Right cardiac atrium (tissue), 5 donors: ENCODE results near the gene HRAS. TPM values are rescaled to one million over a fixed set of nuclear protein-coding genes. Genes with fewer than 3 reads are reported as not detected.

Source experiments
- ATAC-seq, 2 donors: fragments of 200-7000 bp; cut with Tn5 transposase; one replicate each; pipeline versions ENCODE4 v1.8.0 to v1.9.1; 2020; ENCODE audit warnings: moderate library complexity in 2 of 2, mild to moderate bottlenecking in 1 of 2
- DNase-seq, 3 donors: peaks; one replicate each; pipeline ENCODE4 v3.0.0-alpha.2; 2020
- H3K27ac ChIP-seq: one replicate; pipeline ENCODE4 v1.5.1; 2013; ENCODE audit warnings: mild to moderate bottlenecking, low read length, control low read depth, moderate library complexity
- H3K27me3 ChIP-seq: one replicate; pipeline ENCODE4 v1.6.1; 2013; ENCODE audit not compliant: control insufficient read depth, insufficient read depth
- H3K4me1 ChIP-seq: one replicate; pipeline ENCODE4 v1.6.1; 2013; ENCODE audit warnings: low read length; ENCODE audit not compliant: control insufficient read depth, insufficient read depth
- H3K4me3 ChIP-seq: one replicate; pipeline ENCODE4 v1.5.1; 2013; ENCODE audit warnings: low read length, control low read depth
- H3K9me3 ChIP-seq: one replicate; pipeline ENCODE4 v1.6.1; 2013; ENCODE audit warnings: low read length; ENCODE audit not compliant: control insufficient read depth
- WGBS: extraction: QIAGEN DNeasy Blood & Tissue Kit; methylation state at CpG from one replicate; pipeline ENCODE4 v1.1.7; 2013; 5-methylcytosine and 5-hydroxymethylcytosine counted together
- intact Hi-C, 4 donors: fragments of 100-400 bp; cut with DNase I; formaldehyde crosslinking; loops; one replicate each; pipeline versions ENCODE4 v1.11.0 to v1.14.0; 2022 to 2023
- polyA plus RNA-seq: library from polyadenylated mRNA; stranded (reverse); fragments of 200-250 nt; gene quantifications from one replicate; pipeline ENCODE4 v1.2.3, GENCODE V29; 2013
- total RNA-seq, 4 donors: library from RNA; stranded (reverse); fragmentation: NEBNext Ultra II Directional; extraction: Animal tissue kit (Norgen Biotek cat#: 25700); gene quantifications; one replicate each; pipeline ENCODE4 v1.2.1, GENCODE V29; 2021
- donor health status: healthy with polysubstance abuse.
- donor health status: DM: no; HTN: yes; CAD: no.
- donor health status: DM: no; HTN: no; CAD: no.
- donor health status: DM: no; HTN: yes; CAD: no; lungs with severe emphysema.
- donor health status: DM: yes; HTN: yes; CAD: no.

HRAS gene
- total and polyA plus RNA-seq, 5 donors: 45.7 to 64.4 (median 51.4) TPM

DNA sequence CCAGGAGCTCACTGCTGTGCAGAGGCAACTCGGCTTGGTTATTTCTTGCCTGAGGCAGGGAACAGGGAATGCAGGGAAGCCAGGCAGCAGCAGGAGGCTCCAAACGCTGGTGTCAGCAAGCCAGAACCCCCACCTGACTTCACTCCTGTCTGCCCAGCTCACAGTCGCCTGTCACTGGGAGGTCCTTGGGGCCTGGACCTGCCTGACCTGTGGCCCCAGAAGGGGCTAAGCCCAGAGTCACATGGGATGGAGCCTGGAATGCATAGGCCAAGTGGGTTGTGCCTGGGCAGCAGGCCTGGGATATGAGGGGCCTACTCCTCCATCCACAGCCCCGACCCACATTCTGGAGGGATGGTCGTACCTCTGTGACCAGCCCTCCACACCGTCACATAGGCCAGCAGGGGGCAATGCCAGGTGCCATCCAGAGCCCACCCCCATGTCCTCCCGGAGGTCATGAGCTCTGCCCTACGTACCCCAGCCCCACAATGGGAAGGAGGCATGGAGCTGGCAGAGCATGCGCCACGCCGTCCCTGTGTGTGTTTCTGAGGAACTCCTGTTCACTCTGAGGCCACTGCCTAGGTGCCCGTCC lies 30.6 kb upstream of the HRAS start:
- Histone ChIP-seq H3K27me3 (no peaks in the 10 kb centered on the region), H3K4me1 (peaks cover 3% of the 10 kb centered on the region), H3K9me3 (no peaks in the 10 kb centered on the region), H3K4me3 (no peak overlapping the region), H3K27ac (no peak overlapping the region)
- DNase-seq: peak in 1 of 3 donors; percentile 54
- intact Hi-C loops: no loop called here
- ATAC-seq: no peak
- 83% methylated on average over 12 of the region's 12 CpGs for WGBS

DNA sequence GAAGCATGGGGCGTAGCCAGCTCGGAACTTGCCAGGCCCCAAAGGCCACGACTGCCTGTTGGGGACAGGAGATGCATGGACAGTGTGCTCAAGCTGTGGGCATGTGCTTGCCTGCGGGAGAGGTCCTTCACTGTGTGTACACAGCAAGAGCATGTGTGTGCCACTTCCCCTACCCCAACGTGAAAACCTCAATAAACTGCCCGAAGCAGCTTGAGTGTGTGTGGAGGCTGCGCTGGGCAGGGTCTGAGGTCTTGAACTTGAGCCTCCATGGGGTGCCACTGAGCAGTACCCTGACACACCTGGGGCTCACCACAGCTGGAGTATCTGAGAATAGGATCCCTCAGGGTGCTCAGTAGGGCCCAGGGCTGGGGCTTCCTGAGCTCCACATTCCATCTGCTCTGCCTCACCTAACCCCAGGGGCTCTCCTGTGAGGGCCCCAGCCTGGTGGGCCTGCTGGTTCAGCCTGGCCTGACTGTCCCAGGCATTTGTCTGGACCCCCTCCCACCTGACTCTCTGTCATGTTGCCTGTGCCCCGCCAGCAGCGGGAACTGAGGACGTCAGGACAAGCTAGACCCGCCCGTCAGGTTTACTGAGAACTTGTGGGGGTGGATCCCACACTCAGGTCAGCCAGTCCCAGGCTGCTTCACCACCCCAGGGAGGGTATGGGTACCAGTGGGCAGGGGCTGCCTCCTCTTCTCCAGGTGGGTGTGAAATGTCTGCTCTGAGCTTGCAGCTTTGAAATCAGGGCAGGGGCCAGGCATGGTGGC lies 28.6 kb upstream of the HRAS start:
- ATAC-seq (no peak), DNase-seq (peak in 1 of 3 donors; percentile 43)
- no peaks in the 10 kb centered on the region for H3K4me1 ChIP-seq
- H3K27me3 ChIP-seq: no peaks in the 10 kb centered on the region
- intact Hi-C loops: no loop called here
- no peak overlapping the region for H3K4me3 ChIP-seq
- 88% methylated on average over 12 of the region's 12 CpGs for WGBS
- no peak overlapping the region for H3K27ac ChIP-seq
- no peaks in the 10 kb centered on the region for H3K9me3 ChIP-seq

DNA sequence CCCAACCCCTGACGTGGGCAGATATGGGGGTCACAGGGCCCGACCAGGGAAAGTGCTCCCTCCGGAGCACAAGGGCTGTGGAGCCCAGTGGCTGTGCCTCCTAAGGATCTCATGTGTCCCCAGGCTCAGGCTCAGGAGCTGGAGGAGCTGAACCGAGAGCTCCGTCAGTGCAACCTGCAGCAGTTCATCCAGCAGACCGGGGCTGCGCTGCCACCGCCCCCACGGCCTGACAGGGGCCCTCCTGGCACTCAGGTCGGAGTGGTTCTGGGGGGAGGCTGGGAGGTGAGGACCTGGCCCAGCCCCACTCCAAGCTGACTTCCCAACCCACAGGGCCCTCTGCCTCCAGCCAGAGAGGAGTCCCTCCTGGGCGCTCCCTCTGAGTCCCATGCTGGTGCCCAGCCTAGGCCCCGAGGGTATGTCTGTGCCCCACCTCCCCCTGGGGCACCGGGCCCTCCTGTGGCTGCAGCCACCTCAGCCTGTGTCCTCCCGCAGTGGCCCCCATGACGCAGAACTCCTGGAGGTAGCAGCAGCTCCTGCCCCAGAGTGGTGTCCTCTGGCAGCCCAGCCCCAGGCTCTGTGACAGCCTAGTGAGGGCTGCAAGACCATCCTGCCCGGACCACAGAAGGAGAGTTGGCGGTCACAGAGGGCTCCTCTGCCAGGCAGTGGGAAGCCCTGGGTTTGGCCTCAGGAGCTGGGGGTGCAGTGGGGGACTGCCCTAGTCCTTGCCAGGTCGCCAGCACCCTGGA lies 27.9 kb upstream of the HRAS start:
- no peak overlapping the region for H3K4me3 ChIP-seq
- H3K4me1 ChIP-seq: no peaks in the 10 kb centered on the region
- H3K27me3 ChIP-seq: no peaks in the 10 kb centered on the region
- no peaks in the 10 kb centered on the region for H3K9me3 ChIP-seq
- intact Hi-C loops: no loop called here
- 90% methylated on average over 18 of the region's 18 CpGs for WGBS
- DNase-seq: peak in 1 of 3 donors; percentile 35
- H3K27ac ChIP-seq: no peak overlapping the region
- no peak for ATAC-seq

DNA sequence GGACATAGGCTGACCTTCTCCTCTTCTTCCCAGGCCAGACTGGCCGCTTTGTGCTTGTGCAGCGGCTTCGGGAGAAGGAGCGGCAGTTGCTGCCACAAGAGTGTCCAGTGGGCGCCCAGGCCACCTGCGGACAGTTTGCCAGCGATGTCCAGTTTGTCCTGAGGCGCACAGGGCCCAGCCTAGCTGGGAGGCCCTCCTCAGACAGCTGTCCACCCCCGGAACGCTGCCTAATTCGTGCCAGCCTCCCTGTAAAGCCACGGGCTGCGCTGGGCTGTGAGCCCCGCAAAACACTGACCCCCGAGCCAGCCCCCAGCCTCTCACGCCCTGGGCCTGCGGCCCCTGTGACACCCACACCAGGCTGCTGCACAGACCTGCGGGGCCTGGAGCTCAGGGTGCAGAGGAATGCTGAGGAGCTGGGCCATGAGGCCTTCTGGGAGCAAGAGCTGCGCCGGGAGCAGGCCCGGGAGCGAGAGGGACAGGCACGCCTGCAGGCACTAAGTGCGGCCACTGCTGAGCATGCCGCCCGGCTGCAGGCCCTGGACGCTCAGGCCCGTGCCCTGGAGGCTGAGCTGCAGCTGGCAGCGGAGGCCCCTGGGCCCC lies 26.8 kb upstream of the HRAS start:
- H3K27ac ChIP-seq: no peak overlapping the region
- no peaks in the 10 kb centered on the region for H3K4me1 ChIP-seq
- H3K27me3 ChIP-seq: no peaks in the 10 kb centered on the region
- ATAC-seq (no peak), DNase-seq (peak in 1 of 3 donors; percentile 14)
- intact Hi-C loops: no loop called here
- WGBS: 95% methylated on average over 29 of the region's 29 CpGs
- H3K4me3 ChIP-seq: no peak overlapping the region
- no peaks in the 10 kb centered on the region for H3K9me3 ChIP-seq

DNA sequence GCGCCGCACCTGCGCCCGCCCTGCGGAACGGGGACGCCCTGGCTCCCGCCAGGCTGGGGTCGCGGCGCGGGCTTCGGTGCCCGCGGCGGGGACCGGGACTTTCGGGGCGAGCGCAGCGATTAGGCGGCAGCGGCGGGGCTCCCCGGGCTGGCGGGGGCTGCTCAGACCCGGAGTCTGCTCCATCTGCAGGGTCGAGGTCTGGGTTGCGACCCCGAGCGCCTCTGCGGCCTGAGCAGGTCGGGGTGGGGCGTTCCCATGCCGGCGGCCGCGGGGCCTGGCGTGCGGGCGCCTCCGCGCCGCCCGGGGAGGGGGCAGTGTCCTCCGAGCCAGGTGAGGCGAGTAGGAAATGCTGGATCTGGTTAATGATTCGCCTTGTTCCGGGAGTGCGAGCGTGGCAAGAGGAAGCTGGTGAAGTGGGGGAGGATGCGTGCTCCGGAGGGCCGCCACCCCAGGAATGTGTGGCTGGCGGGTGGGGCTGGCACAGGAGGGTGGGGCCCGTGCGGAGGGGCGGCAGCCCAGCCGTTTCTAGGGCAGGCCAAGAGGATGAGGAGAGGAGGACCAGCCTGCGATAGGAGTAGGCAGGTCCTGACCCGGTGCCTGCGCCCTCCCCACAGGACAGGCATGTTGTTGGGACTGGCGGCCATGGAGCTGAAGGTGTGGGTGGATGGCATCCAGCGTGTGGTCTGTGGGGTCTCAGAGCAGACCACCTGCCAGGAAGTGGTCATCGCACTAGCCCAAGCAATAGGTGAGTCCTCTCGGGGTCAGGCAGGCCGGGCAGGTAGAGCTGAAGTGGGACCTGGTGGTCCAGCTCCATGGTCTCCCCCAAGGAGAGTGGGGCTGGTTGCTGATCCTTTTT lies 26.0 kb upstream of the HRAS start:
- ATAC-seq (peak in 1 of 2 donors; percentile 0), DNase-seq (peak in 2 of 3 donors; percentile 22 to 58)
- WGBS: 9% methylated on average over 67 of the region's 67 CpGs
- no peaks in the 10 kb centered on the region for H3K4me1 ChIP-seq
- H3K27ac ChIP-seq: no peak overlapping the region
- intact Hi-C loops: no loop called here
- H3K9me3 ChIP-seq: no peaks in the 10 kb centered on the region
- H3K4me3 ChIP-seq: peak overlapping the region; percentile 87
- H3K27me3 ChIP-seq: no peaks in the 10 kb centered on the region

DNA sequence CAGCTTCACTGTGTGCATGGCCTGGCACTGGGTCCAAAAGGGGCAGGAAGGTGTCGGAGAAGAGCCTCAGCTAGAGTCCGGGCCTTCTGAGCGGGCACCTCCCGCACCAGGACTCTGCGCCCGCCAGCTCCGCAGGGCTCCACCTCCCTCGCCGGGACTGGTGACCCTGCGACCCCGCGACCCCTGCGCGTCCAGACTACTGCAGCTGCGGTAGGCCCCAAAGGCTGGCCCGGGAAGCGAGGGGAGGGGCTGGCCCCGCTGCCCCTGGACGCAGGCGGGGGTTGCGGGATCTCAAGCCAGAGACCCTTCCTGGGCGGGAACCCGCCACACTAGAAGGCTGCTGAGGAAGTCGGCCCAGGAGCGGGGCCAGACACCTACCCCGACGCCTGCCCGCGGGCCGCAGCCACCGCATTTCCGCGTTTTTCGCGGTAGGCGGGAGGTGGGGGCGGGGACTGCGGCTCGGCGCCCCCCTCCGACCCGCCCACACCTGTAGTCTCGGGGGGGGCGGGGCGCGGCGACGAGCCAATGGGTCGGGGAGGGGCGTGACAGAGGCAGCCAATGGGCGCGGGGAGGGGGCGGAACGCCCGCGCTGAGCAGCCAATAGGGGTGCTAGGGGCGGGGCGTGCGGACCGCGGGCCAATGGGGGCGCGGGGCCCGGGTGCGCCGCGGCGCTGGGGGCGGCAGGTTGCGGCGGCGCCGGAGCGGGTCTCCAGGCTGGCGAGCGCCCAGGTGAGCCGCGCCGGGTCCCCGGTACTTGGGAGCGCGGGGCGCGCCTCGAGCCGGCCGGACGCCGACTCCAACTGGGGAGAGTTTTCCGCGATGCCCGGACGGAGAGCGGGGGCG lies 25.1 kb upstream of the HRAS start, which contains the start of the genes LMNTD2 and RASSF7:
Gene LMNTD2 (minus strand): TSS at position 434 of the 843 bp plus-strand sequence. CDS start 22 bp downstream, at position 412.
Gene RASSF7 (plus strand): TSS at position 666 of the 843 bp plus-strand sequence. CDS start 799 bp downstream, outside the sequence.
- no peaks in the 10 kb centered on the region for H3K27me3 ChIP-seq
- DNase-seq (peak; percentile 90 to 97 (median 96)), ATAC-seq (peak; percentile 92)
- 2% methylated on average over 95 of the region's 95 CpGs for WGBS
- H3K27ac ChIP-seq: no peak within 1 kb of the TSS
- intact Hi-C loops: no loop called here
- H3K4me1 ChIP-seq: no peaks in the 10 kb centered on the region
- peak within 1 kb of the TSS; percentile 87 for H3K4me3 ChIP-seq
- H3K9me3 ChIP-seq: no peaks in the 10 kb centered on the region

DNA sequence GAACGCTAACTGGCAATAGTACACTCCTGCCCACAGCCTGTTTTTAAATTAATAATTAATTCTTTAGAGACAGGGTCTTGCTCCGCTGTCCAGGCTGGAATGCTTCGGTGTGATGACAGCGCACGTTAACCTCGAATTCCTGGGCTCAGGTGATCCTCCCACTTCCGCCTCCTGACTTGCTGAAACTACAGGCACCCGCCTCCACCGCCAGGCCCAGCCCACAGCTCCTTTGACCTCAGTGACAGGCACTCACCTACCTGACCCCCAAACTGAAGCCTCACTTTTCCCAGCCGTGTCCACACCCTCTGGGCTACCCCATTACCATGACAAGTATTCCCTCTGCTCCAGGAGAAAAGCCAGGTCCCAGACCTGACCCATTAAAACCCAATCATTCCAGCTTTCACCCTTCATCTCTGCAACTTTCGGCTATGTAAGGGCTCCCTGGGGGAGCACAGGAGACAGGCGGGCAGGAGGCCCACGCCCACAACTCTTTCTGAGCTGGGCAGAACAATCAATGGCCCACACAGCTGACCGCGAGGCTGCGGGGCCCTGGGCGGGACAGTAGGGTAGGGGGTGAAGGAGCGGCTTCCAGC lies 24.4 kb upstream of the HRAS start:
- no peak overlapping the region for H3K27ac ChIP-seq
- ATAC-seq: no peak
- H3K4me3 ChIP-seq: no peak overlapping the region

DNA sequence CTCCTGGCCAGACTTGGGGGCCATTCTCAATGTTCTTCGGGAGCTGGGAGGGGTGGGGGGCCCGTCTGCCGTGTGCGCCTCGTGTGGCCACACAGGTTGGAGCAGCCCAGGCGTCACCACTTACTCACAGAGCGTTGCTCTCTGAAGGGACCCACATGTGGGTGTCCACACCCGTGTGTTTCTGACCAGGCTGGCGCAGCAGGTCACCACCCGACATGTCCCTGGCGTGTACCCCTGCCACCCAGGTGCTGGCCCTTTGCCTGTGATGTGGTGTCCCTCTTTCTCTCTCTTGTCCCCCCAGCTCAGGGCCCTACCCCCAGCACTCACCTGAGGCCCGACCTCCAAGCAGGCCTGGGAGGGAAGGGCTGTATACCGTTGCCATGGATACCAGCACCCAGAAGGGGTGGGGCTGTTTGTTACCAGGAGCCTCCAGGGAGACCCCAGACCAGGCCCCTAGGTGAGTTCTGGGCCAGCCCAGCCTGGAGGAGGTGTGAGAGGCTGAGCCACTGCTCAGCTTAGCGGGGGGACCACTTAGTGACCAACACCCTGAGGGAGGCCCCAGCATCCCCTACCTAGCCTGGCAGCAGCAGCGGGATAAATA lies 23.7 kb upstream of the HRAS start:
- Histone ChIP-seq H3K4me1 (no peaks in the 10 kb centered on the region), H3K9me3 (no peaks in the 10 kb centered on the region), H3K27me3 (no peaks in the 10 kb centered on the region), H3K27ac (no peak overlapping the region), H3K4me3 (no peak overlapping the region)
- ATAC-seq: no peak
- intact Hi-C loops: loop anchor here in 2 of 4 donors (10.0 kb wide), 1 partner anchor 166 kb away; no protein-coding TSS in a partner anchor
- 80% methylated on average over 15 of the region's 15 CpGs for WGBS
- peak in 2 of 3 donors; percentile 17 to 52 for DNase-seq

More for the DNA sequence above, 24.4 kb upstream of the HRAS start:
- intact Hi-C loops: loop anchor here in 2 of 4 donors (10.0 kb wide), 1 partner anchor 165 kb away; no protein-coding TSS in a partner anchor
- DNase-seq: peak in 1 of 3 donors; percentile 16
- Histone ChIP-seq H3K4me1 (no peaks in the 10 kb centered on the region), H3K9me3 (no peaks in the 10 kb centered on the region), H3K27me3 (no peaks in the 10 kb centered on the region)
- 73% methylated on average over 18 of the region's 18 CpGs for WGBS

DNA sequence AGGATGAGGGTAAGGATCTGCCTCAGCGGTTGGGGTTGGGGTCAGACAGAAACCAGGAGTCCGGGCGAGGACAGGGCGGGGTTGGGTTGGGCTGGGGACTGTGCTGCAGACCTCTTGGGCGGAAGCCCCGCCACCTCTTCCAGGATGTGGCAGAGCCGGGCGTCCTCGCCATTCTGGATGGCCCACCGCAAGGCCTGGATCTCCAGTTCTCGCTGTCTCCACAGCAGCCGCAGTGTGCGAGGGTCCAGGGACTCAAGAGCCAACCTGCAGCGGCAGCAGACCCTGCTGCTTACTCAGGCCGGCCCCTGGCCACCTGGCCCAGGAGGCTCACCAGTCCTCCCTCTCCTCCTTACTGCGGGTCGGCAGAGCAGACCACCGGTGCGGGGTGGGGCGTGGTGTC lies 23.1 kb upstream of the HRAS start:
- DNase-seq (peak in 1 of 3 donors; percentile 12), ATAC-seq (no peak)
- no peak overlapping the region for H3K4me3 ChIP-seq
- WGBS: 89% methylated on average over 20 of the region's 20 CpGs
- no peaks in the 10 kb centered on the region for H3K9me3 ChIP-seq
- no peak overlapping the region for H3K27ac ChIP-seq
- intact Hi-C loops: loop anchor here in 2 of 4 donors (10.0 kb wide), 1 partner anchor 166 kb away; no protein-coding TSS in a partner anchor
- H3K4me1 ChIP-seq: no peaks in the 10 kb centered on the region
- no peaks in the 10 kb centered on the region for H3K27me3 ChIP-seq
